GM23248 (cell line): ENCODE data around the gene ZNF8.

Source experiments
- EZH2 ChIP-seq: fragments of 200-600 bp; sonication (generic); IDR thresholded peaks from 2 replicates; pipeline ENCODE4 v1.6.1; 2018; ENCODE audit warnings: antibody characterized with exemption, mild to moderate bottlenecking; ENCODE audit not compliant: insufficient read depth, poor library complexity, severe bottlenecking
- EZH2phosphoT487 ChIP-seq: fragments of 200-600 bp; sonication (generic); IDR thresholded peaks from 2 replicates; pipeline ENCODE4 v1.6.1; 2018; ENCODE audit warnings: antibody characterized with exemption, moderate library complexity, mild to moderate bottlenecking, low read depth; ENCODE audit not compliant: insufficient read depth

DNA sequence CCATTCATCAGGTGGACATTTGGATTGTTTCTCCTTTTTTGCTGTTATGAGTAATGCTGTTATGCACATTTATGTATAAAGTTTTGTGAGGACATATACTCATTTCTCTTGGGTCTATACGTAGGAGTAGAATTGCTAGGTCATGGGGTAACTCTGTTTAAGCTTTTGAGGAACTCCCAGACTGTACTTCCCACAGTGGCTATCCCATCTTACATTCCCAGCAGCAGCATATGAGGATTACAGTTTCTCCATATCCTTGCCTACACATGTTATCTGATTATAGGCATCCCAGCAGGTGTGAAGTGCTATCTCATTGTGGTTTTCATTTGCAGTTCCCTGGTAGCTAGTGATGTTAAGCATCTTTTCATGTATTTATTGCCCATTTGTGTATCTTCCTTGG, 53.9 kb downstream of the ZNF8 start:
- no peak for TF ChIP-seq EZH2
- no peak for TF ChIP-seq EZH2phosphoT487
